Renal cortical epithelial cell (primary cell): ENCODE measurements around the gene RSBN1L. TPM values are rescaled to one million over a fixed set of nuclear protein-coding genes. Genes with fewer than 3 reads are reported as not detected.
"Not testable (repeated sequence)": the region's sequence is repeated elsewhere in the genome, so short reads cannot be mapped to it uniquely, and the experiment has no call there.

ENCODE experiments used
- DNase-seq: peaks from one replicate; pipeline ENCODE4 v3.0.0-alpha.2; 2011; ENCODE audit warnings: low read depth
- total RNA-seq: library from RNA; depleted of rRNA; stranded (reverse); fragments of >200 nt; gene quantifications from 2 replicates; pipeline ENCODE4 v1.2.3, GENCODE V29; 2014

The RSBN1L gene
- total RNA-seq, 1 donor from 2014 or later: 24.5 TPM

DNA sequence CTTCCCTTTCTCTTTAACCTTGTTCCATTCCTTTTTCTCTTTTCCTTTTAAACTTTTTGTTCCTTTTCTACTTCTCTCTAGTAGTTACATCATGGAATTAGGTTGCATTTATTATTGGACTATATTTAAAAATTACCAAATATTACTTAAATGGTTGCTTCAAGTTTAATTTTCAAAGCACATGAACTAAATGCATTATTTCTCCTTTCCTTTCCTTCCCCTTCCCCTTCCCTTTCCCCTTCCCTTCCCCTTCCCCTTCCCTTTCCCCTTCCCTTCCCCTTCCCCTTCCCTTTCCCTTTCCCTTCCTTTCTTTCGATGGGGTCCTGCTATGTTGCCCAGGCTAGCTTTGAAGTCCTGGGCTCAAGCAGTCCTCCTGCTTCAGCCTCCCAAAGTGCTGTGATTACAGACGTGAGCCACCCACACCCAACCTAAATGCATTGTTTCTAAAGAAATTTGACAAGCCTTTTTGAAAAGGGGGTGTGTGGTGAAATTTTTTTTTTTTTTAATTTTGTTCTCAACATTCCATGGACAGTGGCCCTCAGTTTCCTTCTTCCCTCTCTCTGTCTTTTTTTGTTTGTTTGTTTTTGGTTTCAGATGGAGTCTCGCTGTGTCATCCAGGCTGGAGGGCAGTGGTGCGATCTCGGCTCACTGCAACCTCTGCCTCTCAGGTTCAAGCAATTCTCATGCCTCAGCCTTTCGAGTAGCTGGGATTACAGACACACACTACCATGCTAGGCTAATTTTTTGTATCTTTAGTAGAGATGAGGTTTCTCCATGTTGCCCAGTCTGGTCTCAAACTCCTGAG, 70.7 kb downstream of the RSBN1L start:
- no peak for DNase-seq

DNA sequence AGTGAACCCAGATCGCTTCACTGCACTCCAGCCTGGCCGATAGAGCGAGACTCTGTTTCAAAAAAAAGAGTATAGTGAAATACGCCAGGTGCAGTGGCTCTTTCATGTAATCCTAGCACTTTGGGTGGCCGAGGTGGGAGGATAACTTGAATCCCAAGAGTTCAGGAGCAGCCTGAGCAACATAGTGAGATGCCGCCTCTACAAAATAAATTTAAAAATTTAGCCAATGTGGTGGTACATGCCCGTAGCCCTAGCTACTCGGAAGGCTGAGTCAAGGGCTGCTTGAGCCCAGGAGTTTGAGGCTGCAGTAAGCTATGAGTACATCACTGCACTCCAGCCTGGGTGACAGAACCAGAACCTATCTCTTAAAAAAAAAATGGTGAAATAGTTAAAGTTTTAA, 74.1 kb downstream of the RSBN1L start:
- no peak for DNase-seq

DNA sequence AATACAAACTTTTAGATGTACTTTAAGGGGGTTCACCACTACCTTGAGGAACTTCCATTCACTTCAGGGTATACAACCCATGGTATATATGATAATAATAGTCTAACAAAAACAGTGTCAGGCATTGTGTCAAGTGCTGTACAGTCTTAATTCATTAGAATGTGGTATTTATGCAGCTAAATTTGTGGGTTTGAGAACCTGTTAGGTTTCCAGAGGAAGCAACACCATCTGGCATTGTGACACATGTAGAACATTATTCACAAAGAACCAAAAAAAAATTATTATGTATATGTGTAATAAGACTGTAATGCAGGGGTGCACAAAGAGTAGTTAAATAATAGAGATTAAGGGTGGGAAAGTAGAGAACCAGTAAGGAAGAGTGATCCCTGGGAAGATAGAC, 75.6 kb downstream of the RSBN1L start:
- no peak for DNase-seq

DNA sequence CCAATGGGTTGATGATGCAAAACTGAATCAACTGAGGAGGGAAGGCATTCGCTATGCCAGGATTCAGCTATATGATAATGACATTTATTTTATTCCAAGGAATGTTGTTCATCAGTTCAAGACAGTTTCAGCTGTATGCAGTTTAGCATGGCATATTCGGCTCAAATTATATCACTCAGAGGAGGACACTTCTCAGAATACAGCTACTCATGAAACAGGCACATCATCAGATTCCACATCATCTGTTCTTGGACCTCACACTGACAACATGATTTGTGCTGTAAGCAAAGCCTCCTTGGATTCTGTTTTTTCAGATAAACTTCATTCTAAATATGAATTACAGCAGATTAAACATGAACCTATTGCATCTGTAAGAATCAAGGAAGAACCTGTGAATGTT, 82.3 kb downstream of the RSBN1L start:
- no peak for DNase-seq

DNA sequence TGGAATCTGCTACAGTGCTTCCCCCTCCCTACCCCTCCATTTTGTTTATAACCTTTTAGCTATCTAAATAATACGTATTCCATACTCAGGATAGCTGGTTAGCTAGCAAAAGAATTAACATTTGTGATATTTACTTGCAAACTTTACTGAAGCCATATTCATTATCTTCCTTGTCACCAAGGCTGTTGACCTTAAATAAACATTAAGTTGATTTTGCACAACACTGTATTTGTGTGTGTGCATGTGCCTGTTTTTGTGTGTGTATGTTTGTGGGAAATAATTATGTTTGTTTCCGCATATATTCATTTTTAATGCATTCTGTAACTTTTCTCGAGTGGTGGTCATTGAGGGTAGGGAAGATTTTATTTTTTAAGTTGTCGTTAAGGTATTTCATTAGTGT, 86.1 kb downstream of the RSBN1L start:
- DNase-seq: no peak

DNA sequence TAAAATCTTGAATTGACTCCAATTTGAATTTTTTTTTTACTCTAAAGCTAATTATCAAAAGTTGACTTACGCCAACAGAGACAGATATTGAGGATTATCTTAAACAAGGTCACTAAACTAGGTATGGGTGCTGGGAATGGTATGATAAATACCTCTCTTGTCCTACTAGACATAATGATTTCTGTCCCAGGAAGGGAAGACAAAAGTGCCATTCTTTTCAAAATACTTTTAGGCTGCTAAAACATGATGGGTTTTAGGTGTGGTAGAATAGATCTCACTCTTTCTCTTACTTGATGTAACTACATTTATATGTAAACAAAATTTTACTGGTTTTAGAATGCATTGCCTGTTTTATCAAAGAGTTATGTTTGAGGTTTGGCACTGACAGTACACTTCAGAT, 86.9 kb downstream of the RSBN1L start:
- no peak for DNase-seq

DNA sequence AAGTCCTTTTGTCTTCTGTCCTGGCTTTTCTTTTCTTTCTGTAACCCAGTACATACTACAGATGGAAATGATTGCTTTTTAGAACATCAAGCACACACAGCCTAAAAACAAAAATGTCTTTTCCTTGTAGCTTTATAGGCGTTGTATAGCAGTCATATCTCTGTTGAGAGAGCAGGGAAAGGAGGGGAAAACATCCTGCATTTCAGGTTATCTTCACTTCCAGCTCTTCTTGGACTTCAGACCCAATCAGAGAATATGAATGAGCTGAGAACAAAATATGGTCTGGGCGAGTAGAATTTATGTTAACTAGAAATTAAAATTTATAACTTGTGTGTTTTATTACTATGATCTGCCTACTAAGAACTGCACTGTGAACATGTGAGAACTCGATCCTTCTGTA, 87.3 kb downstream of the RSBN1L start:
- no peak for DNase-seq

DNA sequence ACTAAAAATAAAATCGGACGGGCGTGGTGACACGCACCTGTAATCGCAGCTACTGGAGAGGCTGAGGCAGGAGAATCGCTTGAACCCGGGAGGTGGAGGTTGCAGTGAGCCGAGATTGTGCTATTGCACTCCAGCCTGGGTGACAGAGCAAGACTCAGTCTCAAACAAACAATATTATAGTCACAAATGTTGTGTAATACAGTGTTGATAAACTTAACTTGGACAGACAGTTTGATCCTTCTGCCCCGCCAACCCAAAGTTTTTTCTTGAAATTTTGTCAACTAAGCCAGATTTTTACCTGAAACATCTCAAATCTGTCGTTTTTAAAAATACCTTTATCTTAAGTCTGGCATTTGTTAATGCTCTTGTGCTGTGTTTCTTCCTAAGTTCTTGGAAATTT, 88.2 kb downstream of the RSBN1L start:
- not testable (repeated sequence) for DNase-seq

DNA sequence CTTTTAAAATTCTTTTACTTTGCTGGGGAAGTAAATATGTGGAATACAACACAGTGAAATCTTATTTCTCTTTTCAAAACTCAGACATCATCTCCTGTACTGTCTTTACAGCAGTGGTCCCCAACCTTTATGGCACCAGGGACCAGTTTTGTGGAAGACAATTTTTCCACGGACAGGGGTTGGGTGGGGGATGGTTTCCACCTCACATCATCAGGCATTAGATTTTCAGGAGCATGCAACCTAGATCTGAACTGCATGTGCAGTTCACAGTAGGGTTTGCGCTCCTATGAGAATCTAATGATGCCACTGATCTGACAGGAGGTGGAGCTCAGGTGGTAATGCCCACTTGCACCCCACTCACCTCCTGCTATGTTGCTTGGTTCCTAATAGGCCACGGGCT, 89.8 kb downstream of the RSBN1L start:
- no peak for DNase-seq

DNA sequence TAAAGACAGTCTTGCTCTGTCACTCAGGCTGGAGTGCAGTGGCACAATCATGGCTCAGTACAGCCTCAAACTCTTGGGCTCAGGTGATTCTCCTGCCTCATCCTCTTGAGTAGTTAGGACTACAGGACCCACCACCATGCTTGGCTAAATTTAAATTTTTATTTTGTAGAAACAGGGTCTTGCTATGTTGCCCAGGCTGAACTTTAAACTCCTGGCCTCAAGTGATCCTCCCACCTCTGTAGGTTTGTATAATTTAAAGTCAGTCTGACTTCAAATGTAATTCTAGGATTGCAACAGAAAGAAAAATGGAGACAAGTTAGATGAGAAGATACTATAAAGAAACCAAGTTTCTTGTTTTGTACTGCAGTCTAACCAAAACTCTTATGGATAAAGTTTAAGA, 90.5 kb downstream of the RSBN1L start:
- DNase-seq: no peak

DNA sequence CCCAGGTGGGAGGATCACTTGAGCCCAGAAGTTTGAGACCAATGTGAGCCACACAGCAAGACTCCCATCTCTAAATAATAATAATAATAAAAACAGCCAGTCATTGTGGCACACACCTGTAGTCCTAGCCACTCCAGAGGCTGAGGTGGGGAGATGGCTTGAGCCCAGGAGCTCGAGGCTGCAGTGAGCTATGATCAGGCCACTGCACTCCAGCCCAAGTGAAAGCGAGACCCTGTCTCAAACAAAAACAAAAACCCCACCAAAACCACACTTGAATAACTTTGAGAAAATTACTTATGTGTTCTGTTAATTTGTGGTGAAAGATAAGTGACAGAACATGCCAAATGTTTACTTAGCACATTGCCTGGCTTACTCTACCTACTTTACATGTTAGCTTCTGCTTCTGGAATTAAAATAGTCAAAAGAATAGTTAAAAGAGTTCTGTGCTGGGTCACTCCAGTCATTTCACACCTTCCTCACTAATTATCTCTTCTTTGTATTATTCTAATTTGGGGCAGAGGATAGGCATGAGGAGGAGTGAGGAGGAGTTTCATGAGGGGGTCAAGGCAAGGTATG, 92.2 kb downstream of the RSBN1L start:
- no peak for DNase-seq

DNA sequence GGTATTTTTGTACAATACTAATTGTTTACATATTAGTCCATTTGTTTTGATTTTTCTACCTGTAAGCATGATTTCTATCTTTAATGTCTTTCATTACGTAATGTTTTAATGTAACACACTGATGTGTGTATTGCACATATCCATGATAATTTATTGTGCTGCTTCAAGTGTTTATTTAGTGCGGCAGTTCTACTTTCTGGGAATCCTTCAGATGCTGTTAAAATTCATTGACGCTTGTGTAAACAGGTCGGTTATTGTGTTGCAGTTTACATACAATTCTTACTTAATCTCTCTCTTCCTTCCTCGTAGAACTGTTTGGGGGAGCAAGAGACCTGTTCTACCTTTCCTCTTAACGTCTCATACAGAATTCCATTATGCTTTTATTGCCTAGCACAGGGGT, 95.1 kb downstream of the RSBN1L start:
- DNase-seq: peak; percentile 18

DNA sequence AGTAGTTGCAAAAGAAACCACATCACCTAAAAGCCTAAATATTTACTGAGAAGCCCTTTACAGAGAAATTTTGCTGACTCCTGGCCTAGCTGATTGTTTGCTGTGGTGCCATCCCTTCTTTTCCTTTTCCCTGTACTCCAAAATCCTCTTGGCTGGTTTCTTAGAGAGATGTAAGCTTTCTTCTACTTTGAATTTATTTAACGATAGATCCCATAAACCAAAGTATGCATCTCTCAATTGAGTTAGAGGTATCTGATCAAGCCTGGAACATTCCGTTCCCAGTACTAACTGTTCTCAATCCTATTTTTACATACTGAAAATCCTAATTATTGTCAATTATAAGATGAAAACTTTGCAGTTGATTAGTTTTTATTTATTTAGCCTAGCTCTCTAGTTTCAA, 95.7 kb downstream of the RSBN1L start:
- peak; percentile 3 for DNase-seq

DNA sequence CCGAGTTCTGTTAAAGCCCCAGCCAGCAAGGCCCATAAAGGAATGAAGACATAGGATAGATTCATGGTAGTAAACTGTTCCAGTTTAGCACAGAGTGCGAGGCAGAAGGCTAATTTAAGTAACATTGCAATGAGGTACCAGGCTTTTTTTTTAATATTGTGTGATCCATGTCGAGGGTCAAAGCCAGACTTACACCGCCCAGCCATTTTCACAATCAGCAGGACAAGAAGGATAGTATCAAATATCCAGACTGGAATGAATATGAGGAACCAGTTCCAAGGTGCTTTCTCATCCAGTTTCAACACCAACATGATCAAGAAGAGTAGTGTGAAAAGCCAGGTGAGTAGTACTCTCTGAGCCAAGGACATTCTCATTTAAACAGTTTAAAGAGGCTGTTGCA, 97.7 kb downstream of the RSBN1L start:
- no peak for DNase-seq

DNA sequence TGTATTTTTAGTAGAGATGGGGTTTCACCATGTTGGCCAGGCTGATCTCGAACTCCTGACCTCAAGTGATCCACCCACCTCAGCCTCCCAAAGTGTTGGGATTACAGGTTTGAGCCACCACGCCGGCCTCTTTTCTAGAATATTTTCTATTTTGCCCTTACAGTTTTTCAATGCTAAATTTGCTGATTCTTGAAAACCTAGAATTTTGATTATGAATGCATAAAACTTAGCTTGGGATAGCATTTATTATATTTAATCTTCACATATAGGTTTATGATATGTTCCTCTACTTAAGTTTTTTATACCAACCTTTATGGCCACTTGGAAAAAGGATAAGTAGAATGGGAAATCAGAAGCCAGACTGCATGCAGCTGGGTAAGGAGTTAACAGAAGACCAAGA, 99.8 kb downstream of the RSBN1L start:
- no peak for DNase-seq

DNA sequence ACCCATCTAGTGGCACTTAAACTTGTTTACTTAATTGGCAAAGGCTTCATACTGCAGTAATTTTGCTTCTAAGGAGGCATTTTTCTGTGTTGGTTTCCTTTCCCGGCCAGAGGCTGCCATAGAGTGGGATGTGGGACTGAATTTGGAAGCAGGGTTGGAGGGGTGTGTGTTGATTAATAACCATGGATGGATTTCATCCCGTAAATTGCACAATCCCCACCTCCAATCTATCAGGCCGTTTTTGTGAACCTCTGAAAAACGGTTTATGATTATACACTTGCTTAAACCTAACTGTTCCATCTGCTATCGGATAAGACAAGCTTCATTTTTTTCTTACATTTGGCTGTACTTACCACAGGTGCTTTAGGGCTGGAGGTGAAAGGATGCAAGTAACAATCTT, 100.7 kb downstream of the RSBN1L start:
- DNase-seq: peak; percentile 1

DNA sequence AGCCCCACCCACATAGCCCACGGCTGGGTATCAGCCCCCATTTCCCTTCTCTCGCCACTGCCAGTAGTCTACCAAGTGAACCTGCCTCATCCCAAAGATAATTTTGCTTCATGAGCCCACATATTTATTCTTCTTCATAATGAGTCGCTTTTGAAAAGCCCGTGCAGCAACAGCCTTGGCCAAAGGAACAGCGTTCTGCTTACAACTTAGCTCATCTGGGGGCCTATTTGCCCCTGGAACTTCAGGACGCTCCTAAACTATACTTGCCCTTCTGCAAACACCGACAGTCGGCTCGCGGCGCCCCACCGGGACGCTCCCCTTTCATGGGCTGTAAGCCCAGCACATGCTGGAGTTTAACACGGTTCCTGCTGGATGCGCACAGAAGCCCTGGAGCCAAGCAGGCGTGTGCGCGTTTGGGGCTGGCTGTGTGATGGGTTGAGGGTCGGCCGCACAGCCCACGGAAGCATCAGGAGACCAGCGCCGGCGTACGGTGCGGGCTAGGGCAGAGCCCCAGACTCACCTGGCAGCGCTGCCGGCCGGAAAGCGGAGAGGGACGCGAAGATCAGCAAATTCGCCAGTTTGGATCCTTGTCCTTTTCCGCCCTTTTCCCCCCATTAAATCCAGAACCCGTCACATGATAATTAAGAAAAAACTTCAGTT, 101.6 kb downstream of the RSBN1L start:
- no peak for DNase-seq

DNA sequence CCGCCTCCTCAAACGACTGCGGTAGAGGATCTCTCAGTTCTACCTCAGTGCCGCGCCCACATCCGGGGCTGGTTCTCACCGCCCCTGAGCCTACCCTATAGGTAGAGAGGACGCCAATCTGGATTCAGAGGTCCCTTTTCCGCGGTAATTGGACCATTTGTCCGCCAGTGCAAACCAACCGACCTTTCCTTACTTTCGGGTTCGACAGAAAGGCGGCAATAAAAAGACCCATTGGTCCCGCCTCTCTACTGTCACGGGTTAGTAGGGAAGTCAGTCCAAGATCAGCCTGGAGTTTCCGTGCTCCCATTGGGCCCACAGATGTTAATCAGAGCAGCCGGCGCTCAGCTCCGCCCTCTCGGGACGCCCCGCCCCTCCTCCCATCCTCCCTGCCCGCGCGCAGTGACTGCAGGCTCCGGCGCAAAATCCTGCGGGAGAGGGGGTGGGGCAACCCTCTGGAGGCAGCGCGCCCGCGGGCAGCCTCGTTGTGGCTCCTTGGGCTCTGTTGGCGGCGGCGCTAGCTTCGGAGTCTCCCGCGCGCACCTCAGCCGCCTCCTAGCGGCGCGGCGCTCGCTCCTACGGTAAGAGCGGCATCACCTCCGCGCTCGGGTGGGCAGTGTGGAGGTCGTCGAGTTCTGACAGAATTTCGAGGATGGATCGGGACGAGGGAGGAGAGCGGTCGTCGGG, 102.3 kb downstream of the RSBN1L start, which contains the start of the genes PHTF2 and TMEM60:
Gene PHTF2 (plus strand): TSS at position 380 of the 684 bp plus-strand sequence.
Gene TMEM60 (minus strand): TSS at position 41 of the 684 bp plus-strand sequence. CDS start 4,061 bp downstream, outside the sequence.
- DNase-seq: peak; percentile 99

DNA sequence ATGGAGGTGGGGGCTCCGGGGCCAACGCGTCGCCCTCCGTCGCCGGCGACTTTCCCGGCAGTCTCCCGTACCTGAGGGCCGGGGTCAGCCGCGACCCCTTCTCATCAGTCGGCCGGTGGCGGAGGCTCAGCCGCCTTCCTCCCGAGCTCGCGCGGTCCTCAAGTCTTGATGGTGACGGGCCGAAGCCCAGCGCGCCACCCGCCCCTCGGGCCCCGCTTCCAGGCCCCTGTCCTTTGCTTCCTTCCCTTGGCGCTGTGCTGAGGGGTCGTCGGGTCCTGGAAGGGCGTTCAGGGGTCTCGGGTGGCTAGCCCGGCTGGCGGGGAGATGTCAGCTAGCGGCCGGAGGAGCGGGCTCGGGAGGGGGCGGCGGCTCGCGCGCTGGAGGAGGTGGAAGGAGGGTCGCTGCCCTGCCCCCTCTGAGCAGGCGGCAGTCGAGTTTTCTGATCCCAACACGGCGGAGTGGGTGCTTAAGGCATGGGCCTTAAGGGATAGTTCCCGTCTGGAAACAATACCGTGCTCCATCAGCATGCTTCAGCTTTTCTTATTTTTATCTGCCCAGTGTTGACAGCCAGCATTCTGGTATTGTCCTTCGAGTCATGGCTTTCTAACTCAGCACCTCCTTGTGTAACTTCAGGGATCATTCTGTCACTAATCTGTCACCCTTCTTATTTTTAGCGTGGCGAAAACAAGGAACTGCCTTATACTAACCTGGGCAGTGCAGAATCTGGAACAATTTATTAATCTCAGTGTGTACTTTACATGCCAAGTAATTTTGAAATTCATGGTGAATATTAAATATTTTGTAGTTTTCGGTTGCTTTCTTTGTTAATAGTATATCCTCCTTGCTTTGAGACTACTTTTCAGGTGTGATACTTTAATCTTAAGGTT, 103.1 kb downstream of the RSBN1L start:
- DNase-seq: peak; percentile 31

DNA sequence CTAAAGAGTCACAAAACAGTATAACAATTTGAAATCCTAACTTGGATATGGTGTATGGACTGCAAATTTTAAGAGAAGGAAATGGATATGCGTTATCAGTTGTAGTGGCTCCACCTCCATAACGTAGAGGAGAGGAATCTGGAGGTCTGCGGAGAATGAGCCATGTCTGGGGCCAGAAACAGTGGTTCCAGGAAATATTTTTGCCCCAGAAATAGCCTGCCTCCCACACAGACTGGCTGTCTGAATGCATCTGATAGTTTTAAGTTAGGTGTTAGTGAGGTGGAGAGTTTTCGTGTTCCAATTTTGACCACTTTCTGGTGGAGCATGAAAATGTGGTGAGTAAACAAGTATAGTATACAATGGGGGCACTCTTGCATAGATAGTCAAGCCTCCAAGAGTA, 103.9 kb downstream of the RSBN1L start:
- no peak for DNase-seq

DNA sequence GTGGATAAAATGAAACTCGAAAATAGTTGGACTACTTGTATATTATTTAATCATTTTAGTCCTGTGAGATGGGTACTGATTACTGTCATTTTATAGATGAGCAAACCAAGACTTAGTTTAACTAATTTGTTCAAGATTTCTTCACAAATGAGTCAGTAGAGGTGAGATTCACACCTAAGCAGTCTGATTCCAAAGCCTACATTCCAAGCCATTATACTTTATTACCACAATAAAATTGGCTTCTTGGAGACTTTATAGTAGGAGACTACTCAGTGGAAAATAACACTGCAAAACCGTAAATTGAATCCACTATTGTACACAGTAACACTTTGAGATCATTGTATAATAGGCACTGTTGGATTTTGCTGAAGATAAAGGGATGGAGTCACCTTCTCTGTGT, 104.5 kb downstream of the RSBN1L start:
- DNase-seq: peak; percentile 6
